ENCODE data around the gene RBM33.

RBM33 gene

GRCh38 chr7:155647734-155648133, 3.3 kb downstream of the RBM33 start (continued):
- TF ChIP-seq ZBTB7A (tag by site-specific recombination; IDR thresholded peaks at IDR 0.05; ENCODE audit: low read depth) (no peak), ZNF501 (tag by site-specific recombination; IDR thresholded peaks at IDR 0.05) (no peak), ZEB2 (tag by site-specific recombination; IDR thresholded peaks at IDR 0.05) (no peak), ZFP69B (tag by site-specific recombination; IDR thresholded peaks at IDR 0.05) (no peak), ZBTB10 (tag by site-specific recombination; IDR thresholded peaks at IDR 0.05) (no peak), SCRT2 (tag by site-specific recombination; IDR thresholded peaks at IDR 0.05) (no peak)

- H3K4me3 ChIP-seq (ENCODE audit: low read depth, low read length) = no peak overlapping the region
- peaks cover 0 to 35% of the 10 kb centered on the region in 2 experiments; a peak in 1 of 3 replicates for H3K36me3 ChIP-seq (ENCODE audit: control insufficient read depth in 2 of 2, insufficient read depth in 1 of 2, low read length in 2 of 2)
- POLR2A ChIA-PET = no interaction called here
- H3K4me1 ChIP-seq (ENCODE audit: control insufficient read depth, insufficient read depth, low read length) = no peaks in the 10 kb centered on the region
- H3K9me3 ChIP-seq (ENCODE audit: control insufficient read depth, insufficient read depth, low read depth, low read length) = no peaks in the 10 kb centered on the region
- no peak overlapping the region for H3K27ac ChIP-seq (ENCODE audit: extremely low read depth, low read depth, low read length)
- TF ChIP-seq SETDB1 (IDR thresholded peaks at IDR 0.05; ENCODE audit: insufficient read length, low read length) (peak; percentile 98), ZNF558 (tag by site-specific recombination; IDR thresholded peaks at IDR 0.05) (peak; percentile 100), ZFHX2 (tag by site-specific recombination; conservative IDR thresholded peaks at IDR 0.05) (no peak), ZNF610 (tag by site-specific recombination; IDR thresholded peaks at IDR 0.05; ENCODE audit: borderline replicate concordance) (0 out of 2 replicates have a peak, but pooled peaks have one; percentile 15), PRDM10 (tag by site-specific recombination; IDR thresholded peaks at IDR 0.05) (no peak), ZNF791 (tag by site-specific recombination; IDR thresholded peaks at IDR 0.05) (peak; percentile 97)
- CTCF ChIA-PET = interaction anchor here (0.6 kb wide), 1 partner anchor 90 kb away, joined by 3 read pairs; no protein-coding TSS in a partner anchor
Observed at GRCh38 chr7:155648752-155649339, 4.4 kb downstream of the RBM33 start.

- H3K9me3 ChIP-seq (ENCODE audit: control insufficient read depth, insufficient read depth, low read depth, low read length) = no peaks in the 10 kb centered on the region
- CTCF ChIA-PET = interaction anchor here (0.6 kb wide), 2 partner anchors 53 to 116 kb away, joined by 3 to 4 read pairs; no protein-coding TSS in a partner anchor
- H3K36me3 ChIP-seq (ENCODE audit: control insufficient read depth in 2 of 2, insufficient read depth in 1 of 2, low read length in 2 of 2) = peaks cover 0 to 35% of the 10 kb centered on the region in 2 experiments; a peak in 1 of 3 replicates
- no peak overlapping the region for H3K4me3 ChIP-seq (ENCODE audit: low read depth, low read length)
- POLR2A ChIA-PET = no interaction called here
- peak; percentile 91; the same call in 1 of the 2 replicates for TF ChIP-seq ZNF175 (tag by site-specific recombination; IDR thresholded peaks at IDR 0.05)
- TF ChIP-seq ZNF549 (tag by site-specific recombination; IDR thresholded peaks at IDR 0.05) = no peak
- H3K4me1 ChIP-seq (ENCODE audit: control insufficient read depth, insufficient read depth, low read length) = no peaks in the 10 kb centered on the region
- no peak overlapping the region for H3K27ac ChIP-seq (ENCODE audit: extremely low read depth, low read depth, low read length)
Observed at GRCh38 chr7:155649588-155649987, 5.1 kb downstream of the RBM33 start.
